Activated T-cell treated with anti-CD3 and anti-CD28 coated beads, Interleukin-2, amount 50 U/mL, for 4 hours (primary cell): ENCODE results near the gene INCENP. TPM values are rescaled to one million over a fixed set of nuclear protein-coding genes. Genes with fewer than 3 reads are reported as not detected.
"Not testable (repeated sequence)": the region's sequence is repeated elsewhere in the genome, so short reads cannot be mapped to it uniquely, and the experiment has no call there.

Experiments used
- ATAC-seq, 2 donors: fragments of 200-7000 bp; cut with Tn5 transposase; one replicate each; pipeline ENCODE4 v1.10.0; 2021
- DNase-seq: peaks from one replicate; pipeline ENCODE4 v3.0.0-alpha.2; 2020
- H3K27me3 Mint-ChIP-seq: one replicate; pipeline ENCODE4 v1.8.0; 2021; ENCODE audit warnings: low read depth, mixed read lengths
- H3K36me3 Mint-ChIP-seq: one replicate; pipeline ENCODE4 v1.8.0; 2022; ENCODE audit warnings: mixed read lengths; ENCODE audit not compliant: insufficient read depth
- H3K4me1 Mint-ChIP-seq: one replicate; pipeline ENCODE4 v1.8.0; 2021; ENCODE audit warnings: low read depth, mixed read lengths
- H3K4me3 Mint-ChIP-seq: one replicate; pipeline ENCODE4 v1.8.0; 2021; ENCODE audit warnings: mild to moderate bottlenecking, moderate library complexity, mixed read lengths
- H3K9me3 Mint-ChIP-seq: one replicate; pipeline ENCODE4 v1.8.0; 2021; ENCODE audit warnings: mixed read lengths
- total RNA-seq, 3 donors: library from RNA; stranded (reverse); gene quantifications; one replicate each; pipeline ENCODE4 v1.2.1, GENCODE V29; 2021

INCENP gene
- total RNA-seq, 3 donors from 2014 or later = 29.9 to 36.3 (median 32.8) TPM

GRCh38 chr11:62195945-62196344 is 72.1 kb downstream of the INCENP start:
- Mint-ChIP-seq H3K4me3 (no peak overlapping the region), H3K4me1 (no peaks in the 10 kb centered on the region), H3K36me3 (no peaks in the 10 kb centered on the region), H3K27me3 (peaks cover 46% of the 10 kb centered on the region), H3K9me3 (no peaks in the 10 kb centered on the region)
- DNase-seq (no peak), ATAC-seq (no peak)

- H3K9me3 Mint-ChIP-seq, ATAC-seq, DNase-seq, H3K4me3 Mint-ChIP-seq, H3K4me1 Mint-ChIP-seq, H3K36me3 Mint-ChIP-seq: not testable (repeated sequence)
- peaks cover 43% of the 10 kb centered on the region for H3K27me3 Mint-ChIP-seq
These were observed 73.6 kb downstream of the INCENP start for GRCh38 chr11:62197400-62197799.

GRCh38 chr11:62201376-62201775 is 77.6 kb downstream of the INCENP start:
- no peak overlapping the region for H3K4me3 Mint-ChIP-seq
- ATAC-seq (no peak), DNase-seq (no peak)
- H3K4me1 Mint-ChIP-seq = no peaks in the 10 kb centered on the region
- H3K36me3 Mint-ChIP-seq = no peaks in the 10 kb centered on the region
- no peaks in the 10 kb centered on the region for H3K9me3 Mint-ChIP-seq
- peaks cover 22% of the 10 kb centered on the region for H3K27me3 Mint-ChIP-seq

Other genes with a start within 250 kb of the INCENP start
- gene FADS3, start 232.5 kb upstream of the INCENP start, total RNA-seq = 1 to 10 TPM; 2.6 to 4.1 (median 2.8) TPM
- 1 to 10 TPM in 1 of 3 donors, under 1 TPM in 1, not detected in 1; 0.15 to 1.4 TPM for gene RAB3IL1, start 206.4 kb upstream of the INCENP start, total RNA-seq
- not detected for gene BEST1, start 173.7 kb upstream of the INCENP start, total RNA-seq
- 100 to 1,000 TPM; 351 to 505 (median 363) TPM for gene FTH1, start 156.4 kb upstream of the INCENP start, total RNA-seq
- not detected for gene SCGB1D1, start 66.2 kb downstream of the INCENP start, total RNA-seq
- gene SCGB2A1, start 84.7 kb downstream of the INCENP start, total RNA-seq = not detected
- not detected for gene SCGB1D2, start 118.2 kb downstream of the INCENP start, total RNA-seq
- gene SCGB2A2, start 146.1 kb downstream of the INCENP start, total RNA-seq = not detected
- not detected for gene SCGB1D4, start 175.1 kb downstream of the INCENP start, total RNA-seq
- gene ASRGL1, start 213.4 kb downstream of the INCENP start, total RNA-seq = 1 to 10 TPM; 3.1 to 4.5 (median 4.2) TPM